Fibroblast of lung (primary cell): Measurements from ENCODE around the gene KLHL26. TPM values are rescaled to one million over a fixed set of nuclear protein-coding genes. Genes with fewer than 3 reads are reported as not detected.

Experiments
- DNase-seq, 2 donors: peaks; one replicate each; pipeline versions ENCODE4 v3.0.0 to v3.0.0-alpha.2; 2010; ENCODE audit warnings: low read depth in 2 of 2
- H2AFZ ChIP-seq: 2 replicates; pipeline ENCODE4 v1.5.1; 2012; ENCODE audit warnings: low read length, control low read depth, inconsistent platforms
- H3K27ac ChIP-seq: 2 replicates; pipeline ENCODE4 v1.5.1; 2011; ENCODE audit warnings: low read length, control low read depth; ENCODE audit not compliant: insufficient read depth
- H3K27me3 ChIP-seq: 2 replicates; pipeline ENCODE4 v1.5.1; 2011; ENCODE audit warnings: mild to moderate bottlenecking, low read length; ENCODE audit not compliant: control insufficient read depth, insufficient read depth
- H3K36me3 ChIP-seq: 2 replicates; pipeline ENCODE4 v1.5.1; 2011; ENCODE audit warnings: low read length; ENCODE audit not compliant: control insufficient read depth, insufficient read depth
- H3K4me1 ChIP-seq: 2 replicates; pipeline ENCODE4 v1.5.1; 2011; ENCODE audit warnings: low read length; ENCODE audit not compliant: control insufficient read depth, insufficient read depth; ENCODE audit errors: extremely low read depth
- H3K4me2 ChIP-seq: 2 replicates; pipeline ENCODE4 v1.5.1; 2011; ENCODE audit warnings: low read length, control low read depth; ENCODE audit not compliant: insufficient read depth; ENCODE audit errors: extremely low read depth
- H3K4me3 ChIP-seq, 4 experiments: fragments of 200-600 bp in 1 of 4; sonication (generic) in 1 of 4; replicated peaks in 1 of 4; 2 replicates each; pipeline ENCODE4 v1.5.1; 2011 to 2016; ENCODE audit warnings: low read length in 4 of 4, low read depth in 3 of 4, mild to moderate bottlenecking in 3 of 4, control low read depth in 2 of 4, inconsistent platforms in 1 of 4, mixed read lengths in 1 of 4; ENCODE audit not compliant: insufficient read depth in 1 of 4; ENCODE audit errors: control extremely low read depth in 1 of 4
- H3K79me2 ChIP-seq: 2 replicates; pipeline ENCODE4 v1.5.1; 2012; ENCODE audit warnings: mild to moderate bottlenecking, low read length, inconsistent platforms; ENCODE audit not compliant: control insufficient read depth, insufficient read depth
- H3K9ac ChIP-seq: 2 replicates; pipeline ENCODE4 v1.5.1; 2011; ENCODE audit warnings: mild to moderate bottlenecking, low read length, control low read depth; ENCODE audit not compliant: insufficient read depth
- H3K9me3 ChIP-seq: 2 replicates; pipeline ENCODE4 v1.5.1; 2012; ENCODE audit warnings: low read depth, low read length; ENCODE audit not compliant: control insufficient read depth, insufficient read depth
- H4K20me1 ChIP-seq: 2 replicates; pipeline ENCODE4 v1.5.1; 2011; ENCODE audit warnings: low read length; ENCODE audit not compliant: control insufficient read depth, insufficient read depth; ENCODE audit errors: extremely low read depth
- EZH2 ChIP-seq: IDR thresholded peaks from 2 replicates; pipeline ENCODE4 v1.5.1; 2012; ENCODE audit warnings: low read length, control low read depth, mild to moderate bottlenecking; ENCODE audit errors: missing control alignments
- polyA plus RNA-seq, 2 donors: library from polyadenylated mRNA; depleted of rRNA in 1 of 2; stranded (reverse) in 1 of 2; unstranded in 1 of 2; fragments of >200 nt; gene quantifications; 2 replicates each; pipeline ENCODE4 v1.2.1, GENCODE V29; 2011 to 2012; ENCODE audit warnings: missing spikeins in 1 of 2
- total RNA-seq: library from RNA; depleted of rRNA; stranded (reverse); fragments of >200 nt; gene quantifications from 2 replicates; pipeline ENCODE4 v1.2.1, GENCODE V29; 2014
- TF ChIP-seq, protein P1 (sequence below), 2 donors: IDR thresholded peaks in 1 of 2; conservative IDR thresholded peaks in 1 of 2; 1 replicate in 1 of 2; 2 replicates in 1 of 2; pipeline ENCODE4 v1.5.1; 2011 to 2012; ENCODE audit warnings: low read length in 2 of 2, control low read depth in 1 of 2, inconsistent platforms in 1 of 2, low read depth in 1 of 2, mild to moderate bottlenecking in 1 of 2

The KLHL26 gene
- total and polyA plus RNA-seq, 2 donors (not counting 1 experiment from before 2014, with no cell fraction given) = 1.4 to 3.5 TPM

DNA sequence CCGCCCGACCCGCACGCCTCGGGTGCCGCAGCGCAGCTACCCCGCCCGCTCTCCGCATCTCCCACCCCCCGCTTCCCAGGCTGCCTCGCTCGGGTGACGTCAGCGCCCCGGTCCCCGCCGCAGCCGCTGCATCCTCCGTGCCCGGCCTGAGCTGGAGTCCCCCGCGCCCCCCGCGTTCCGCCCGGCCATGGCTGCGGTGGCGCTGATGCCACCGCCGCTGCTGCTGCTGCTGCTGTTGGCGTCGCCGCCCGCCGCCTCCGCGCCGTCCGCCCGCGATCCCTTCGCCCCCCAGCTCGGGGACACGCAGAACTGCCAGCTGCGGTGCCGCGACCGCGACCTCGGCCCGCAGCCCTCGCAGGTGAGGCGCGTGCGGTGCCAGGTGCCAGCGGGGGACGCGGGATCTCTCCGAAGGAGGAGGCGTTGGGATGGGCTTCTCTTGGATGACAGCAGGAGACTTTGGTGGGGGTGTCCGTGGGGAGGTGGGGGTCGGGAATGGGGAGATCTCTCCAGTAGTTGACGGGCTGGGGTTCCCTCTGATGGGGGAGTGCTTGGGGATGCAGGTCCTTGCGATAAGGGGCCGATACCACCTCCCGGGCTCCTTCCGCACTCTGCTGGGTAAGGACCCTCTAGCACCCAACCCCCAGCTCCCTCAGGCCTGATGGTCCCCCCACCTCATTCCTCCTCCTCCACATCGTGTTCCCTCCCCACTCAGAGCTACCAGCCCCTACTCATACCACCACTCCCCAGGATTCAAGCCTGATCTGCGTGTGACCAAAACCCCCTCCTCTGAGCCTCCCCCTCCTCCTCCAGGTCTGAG is 23.8 kb upstream of the KLHL26 start, which contains the start of gene TMEM59L:
Gene TMEM59L, plus strand, starts transcription at position 99 of the 817 bp plus-strand sequence. Its CDS starts 89 bp downstream, at position 188.
- DNase-seq = no peak
- Histone ChIP-seq H2AFZ (no peak within 1 kb of the TSS), H3K9ac (no peak within 1 kb of the TSS), H3K4me3 (peak within 1 kb of the TSS in 3 of 4 experiments; percentile 15 to 48 (median 17)), H3K27me3 (peaks cover 64% of the 10 kb centered on the region), H3K4me2 (peak within 1 kb of the TSS; percentile 62), H3K4me1 (no peaks in the 10 kb centered on the region), H4K20me1 (no peaks in the 10 kb centered on the region), H3K27ac (no peak within 1 kb of the TSS), H3K79me2 (no peaks in the 10 kb centered on the region), H3K36me3 (no peaks in the 10 kb centered on the region), H3K9me3 (no peaks in the 10 kb centered on the region)
- TF ChIP-seq EZH2 = peak; percentile 32
- TF ChIP-seq, protein P1, sequence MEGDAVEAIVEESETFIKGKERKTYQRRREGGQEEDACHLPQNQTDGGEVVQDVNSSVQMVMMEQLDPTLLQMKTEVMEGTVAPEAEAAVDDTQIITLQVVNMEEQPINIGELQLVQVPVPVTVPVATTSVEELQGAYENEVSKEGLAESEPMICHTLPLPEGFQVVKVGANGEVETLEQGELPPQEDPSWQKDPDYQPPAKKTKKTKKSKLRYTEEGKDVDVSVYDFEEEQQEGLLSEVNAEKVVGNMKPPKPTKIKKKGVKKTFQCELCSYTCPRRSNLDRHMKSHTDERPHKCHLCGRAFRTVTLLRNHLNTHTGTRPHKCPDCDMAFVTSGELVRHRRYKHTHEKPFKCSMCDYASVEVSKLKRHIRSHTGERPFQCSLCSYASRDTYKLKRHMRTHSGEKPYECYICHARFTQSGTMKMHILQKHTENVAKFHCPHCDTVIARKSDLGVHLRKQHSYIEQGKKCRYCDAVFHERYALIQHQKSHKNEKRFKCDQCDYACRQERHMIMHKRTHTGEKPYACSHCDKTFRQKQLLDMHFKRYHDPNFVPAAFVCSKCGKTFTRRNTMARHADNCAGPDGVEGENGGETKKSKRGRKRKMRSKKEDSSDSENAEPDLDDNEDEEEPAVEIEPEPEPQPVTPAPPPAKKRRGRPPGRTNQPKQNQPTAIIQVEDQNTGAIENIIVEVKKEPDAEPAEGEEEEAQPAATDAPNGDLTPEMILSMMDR (conservative IDR thresholded peaks at IDR 0.05 in 1 of 2, IDR thresholded peaks at IDR 0.05 in 1 of 2; ENCODE audit: low read depth in 1 of 2, low read length in 2 of 2) = no peak

DNA sequence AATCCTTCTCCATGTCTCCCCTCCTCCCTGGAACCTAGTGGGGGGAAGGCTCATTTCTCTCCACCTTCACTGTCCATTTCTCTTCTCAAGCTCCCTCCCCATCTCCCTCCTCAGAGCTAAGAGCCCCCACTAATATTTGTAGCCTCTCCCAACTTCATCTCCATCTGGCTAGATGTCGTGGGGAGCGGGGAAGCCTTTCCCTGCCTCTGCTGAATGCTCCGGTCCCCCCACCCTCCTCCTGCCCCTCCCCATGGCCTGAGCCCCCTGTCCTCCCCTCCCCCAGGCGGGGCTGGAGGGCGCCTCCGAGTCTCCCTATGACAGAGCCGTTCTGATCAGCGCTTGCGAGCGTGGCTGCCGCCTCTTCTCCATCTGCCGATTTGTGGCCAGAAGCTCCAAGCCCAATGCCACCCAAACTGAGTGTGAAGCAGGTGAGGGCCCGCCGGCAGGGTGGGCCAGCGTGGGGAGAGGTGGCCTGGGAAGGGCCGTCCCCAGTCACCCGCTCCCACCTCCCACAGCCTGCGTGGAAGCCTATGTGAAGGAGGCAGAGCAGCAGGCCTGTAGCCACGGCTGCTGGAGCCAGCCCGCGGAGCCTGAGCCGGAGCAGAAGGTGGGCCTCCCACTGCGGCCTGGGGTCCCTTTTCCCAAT is 23.1 kb upstream of the KLHL26 start:
- peaks cover 56% of the 10 kb centered on the region for H3K27me3 ChIP-seq
- no peaks in the 10 kb centered on the region for H3K79me2 ChIP-seq
- no peak overlapping the region for H3K4me2 ChIP-seq
- H4K20me1 ChIP-seq = no peaks in the 10 kb centered on the region
- no peaks in the 10 kb centered on the region for H3K4me1 ChIP-seq
- H3K36me3 ChIP-seq = no peaks in the 10 kb centered on the region
- TF ChIP-seq EZH2 = no peak
- TF ChIP-seq, protein P1 (conservative IDR thresholded peaks at IDR 0.05 in 1 of 2, IDR thresholded peaks at IDR 0.05 in 1 of 2; ENCODE audit: low read depth in 1 of 2, low read length in 2 of 2) = no peak
- H3K9me3 ChIP-seq = no peaks in the 10 kb centered on the region
- no peak overlapping the region for H3K9ac ChIP-seq
- H3K4me3 ChIP-seq = no peak overlapping the region
- H2AFZ ChIP-seq = no peak overlapping the region
- DNase-seq = no peak
- no peak overlapping the region for H3K27ac ChIP-seq

DNA sequence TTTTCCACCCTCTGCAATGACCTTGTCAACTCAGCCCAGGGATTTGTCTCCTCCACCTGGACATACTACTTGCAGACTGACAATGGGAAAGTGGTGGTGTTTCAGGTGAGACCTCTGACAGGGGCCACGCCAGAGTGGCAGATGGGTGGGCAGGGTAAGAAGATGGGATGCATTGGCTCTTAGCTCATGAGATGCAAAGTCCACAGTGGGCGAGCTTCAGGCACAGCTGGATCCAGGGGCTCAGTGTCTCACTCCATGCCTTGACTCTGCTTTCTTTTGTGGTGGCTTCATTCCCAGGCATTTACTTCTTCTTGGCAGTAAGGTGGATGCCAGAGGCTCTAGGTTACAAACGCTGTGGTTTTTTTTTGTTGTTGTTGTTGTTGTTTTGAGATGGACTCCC is 20.8 kb upstream of the KLHL26 start:
- no peaks in the 10 kb centered on the region for H4K20me1 ChIP-seq
- no peaks in the 10 kb centered on the region for H3K9me3 ChIP-seq
- peaks cover 36% of the 10 kb centered on the region for H3K27me3 ChIP-seq
- H3K4me2 ChIP-seq = no peak overlapping the region
- no peaks in the 10 kb centered on the region for H3K4me1 ChIP-seq
- no peak for TF ChIP-seq EZH2
- TF ChIP-seq, protein P1 (conservative IDR thresholded peaks at IDR 0.05 in 1 of 2, IDR thresholded peaks at IDR 0.05 in 1 of 2; ENCODE audit: low read depth in 1 of 2, low read length in 2 of 2) = no peak
- no peak overlapping the region for H2AFZ ChIP-seq
- no peaks in the 10 kb centered on the region for H3K79me2 ChIP-seq
- H3K36me3 ChIP-seq = no peaks in the 10 kb centered on the region
- DNase-seq = no peak
- H3K4me3 ChIP-seq = no peak overlapping the region
- no peak overlapping the region for H3K27ac ChIP-seq
- no peak overlapping the region for H3K9ac ChIP-seq
